Activated CD4-positive, alpha-beta memory T cell treated with anti-CD3 and anti-CD28 coated beads, Interleukin-2, amount 10 ng/mL, durations not matched to agents 7 days and 5 days (primary cell): ENCODE measurements around the gene MINAR2. TPM values are rescaled to one million over a fixed set of nuclear protein-coding genes. Genes with fewer than 3 reads are reported as not detected.

Experiments used
- CTCF ChIA-PET: fragments of 350-600 bp; sonication (Branson Sonifier 250); formaldehyde crosslinking; loops from one replicate; lab custom pipeline; 2021; ENCODE audit warnings: antibody characterized with exemption, inconsistent platforms; lab: Charles Lee
- POLR2A ChIA-PET: fragments of 350-600 bp; sonication (Branson Sonifier 250); formaldehyde crosslinking; loops from one replicate; lab custom pipeline; 2021; ENCODE audit warnings: antibody characterized with exemption; lab: Charles Lee
- DNase-seq: peaks from one replicate; pipeline ENCODE4 v3.0.0-alpha.2; 2020
- H3K27ac Mint-ChIP-seq: one replicate; pipeline ENCODE4 v1.8.0; 2021; ENCODE audit warnings: mild to moderate bottlenecking, mixed read lengths
- H3K27me3 Mint-ChIP-seq: one replicate; pipeline ENCODE4 v1.8.0; 2021; ENCODE audit warnings: mixed read lengths
- H3K36me3 Mint-ChIP-seq: one replicate; pipeline ENCODE4 v1.8.0; 2021; ENCODE audit warnings: low read depth, mixed read lengths
- H3K4me1 Mint-ChIP-seq: one replicate; pipeline ENCODE4 v1.8.0; 2021; ENCODE audit warnings: mixed read lengths
- H3K4me3 Mint-ChIP-seq: one replicate; pipeline ENCODE4 v1.8.0; 2021; ENCODE audit warnings: mild to moderate bottlenecking, mixed read lengths
- H3K9me3 Mint-ChIP-seq: one replicate; pipeline ENCODE4 v1.8.0; 2021; ENCODE audit warnings: mixed read lengths
- total RNA-seq, 2 experiments: library from RNA; stranded (reverse); gene quantifications; one replicate each; pipeline ENCODE4 v1.2.3, GENCODE V29; 2021

Gene MINAR2
- total RNA-seq, 2 experiments from 2014 or later, result not detected

DNA sequence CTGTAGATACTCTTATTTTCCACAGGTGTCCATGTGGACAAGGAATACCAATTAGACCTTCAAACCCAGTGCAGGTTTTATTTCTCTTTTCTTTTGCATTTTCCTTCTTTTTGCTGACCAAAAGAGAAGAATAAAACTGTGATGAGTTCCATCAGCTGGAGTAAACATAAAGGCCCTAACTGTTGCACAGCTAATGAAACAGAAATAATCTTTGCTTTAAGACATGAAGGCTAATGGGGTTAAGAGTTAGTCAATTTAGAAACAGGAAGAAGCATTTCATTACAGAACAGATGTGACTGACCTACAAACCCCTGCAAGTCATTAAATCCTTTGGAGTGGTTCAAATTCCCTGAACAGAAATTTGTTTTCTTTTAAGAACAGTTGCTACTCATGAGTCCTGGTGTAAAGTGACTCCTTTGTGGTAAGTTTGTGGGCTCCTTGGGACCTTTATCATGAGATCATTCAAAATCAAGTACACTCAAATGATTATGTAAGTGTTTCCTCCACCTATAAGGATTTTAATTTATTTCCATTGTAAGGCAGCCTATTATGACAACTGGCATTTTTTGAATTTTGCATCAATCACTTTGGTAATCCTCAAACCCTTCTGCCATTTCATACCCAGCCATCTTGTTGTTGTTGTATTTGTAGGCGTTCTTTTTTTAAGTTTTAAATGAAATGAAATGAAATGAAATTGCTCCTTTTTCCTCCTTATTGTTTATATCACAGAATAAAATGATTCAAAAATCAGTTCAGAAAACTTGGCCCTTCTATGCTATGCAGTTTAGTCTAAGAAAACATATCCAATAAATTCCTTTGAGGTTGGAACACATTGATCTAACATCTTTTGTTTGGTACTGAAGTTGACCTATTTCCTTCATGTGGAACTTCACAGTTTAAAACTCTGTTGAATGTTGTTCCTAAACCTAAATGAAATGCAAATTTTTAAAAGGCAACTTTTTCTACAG, 1.3 kb downstream of the MINAR2 start:
- no peaks in the 10 kb centered on the region for H3K4me1 Mint-ChIP-seq
- no peaks in the 10 kb centered on the region for H3K36me3 Mint-ChIP-seq
- ChIA-PET CTCF (no interaction called here), POLR2A (no interaction called here)
- H3K9me3 Mint-ChIP-seq, result no peaks in the 10 kb centered on the region
- peaks cover 2% of the 10 kb centered on the region for H3K27me3 Mint-ChIP-seq
- DNase-seq, result no peak
- H3K4me3 Mint-ChIP-seq, result no peak overlapping the region
- no peak overlapping the region for H3K27ac Mint-ChIP-seq

GRCh38 chr5:129760636-129761325, 12.9 kb downstream of the MINAR2 start:
- no peak overlapping the region for H3K4me3 Mint-ChIP-seq
- CTCF ChIA-PET, result no interaction called here
- DNase-seq, result no peak
- no peaks in the 10 kb centered on the region for H3K4me1 Mint-ChIP-seq
- peaks cover 8% of the 10 kb centered on the region for H3K27me3 Mint-ChIP-seq
- no peaks in the 10 kb centered on the region for H3K36me3 Mint-ChIP-seq
- H3K9me3 Mint-ChIP-seq, result no peaks in the 10 kb centered on the region
- H3K27ac Mint-ChIP-seq, result no peak overlapping the region
- POLR2A ChIA-PET, result no interaction called here

GRCh38 chr5:129763651-129764050, 15.8 kb downstream of the MINAR2 start:
- no peak for DNase-seq
- H3K36me3 Mint-ChIP-seq, result no peaks in the 10 kb centered on the region
- no peak overlapping the region for H3K4me3 Mint-ChIP-seq
- POLR2A ChIA-PET, result no interaction called here
- CTCF ChIA-PET, result interaction anchor here (0.9 kb wide), 1 partner anchor 8 kb away, joined by 4 read pairs; no protein-coding TSS in a partner anchor
- H3K9me3 Mint-ChIP-seq, result no peaks in the 10 kb centered on the region
- H3K27me3 Mint-ChIP-seq, result peaks cover 3% of the 10 kb centered on the region
- peaks cover 2% of the 10 kb centered on the region for H3K4me1 Mint-ChIP-seq
- H3K27ac Mint-ChIP-seq, result no peak overlapping the region

GRCh38 chr5:129766798-129767197, 18.9 kb downstream of the MINAR2 start:
- ChIA-PET CTCF (interaction anchor here (0.8 kb wide), 1 partner anchor 86 kb away, joined by 4 read pairs; no protein-coding TSS in a partner anchor), POLR2A (no interaction called here)
- no peak overlapping the region for H3K27ac Mint-ChIP-seq
- no peaks in the 10 kb centered on the region for H3K9me3 Mint-ChIP-seq
- no peaks in the 10 kb centered on the region for H3K27me3 Mint-ChIP-seq
- H3K4me3 Mint-ChIP-seq, result no peak overlapping the region
- peaks cover 2% of the 10 kb centered on the region for H3K4me1 Mint-ChIP-seq
- DNase-seq, result no peak
- no peaks in the 10 kb centered on the region for H3K36me3 Mint-ChIP-seq

GRCh38 chr5:129767927-129768380, 20.1 kb downstream of the MINAR2 start:
- ChIA-PET CTCF (interaction anchor here (0.8 to 1.1 kb wide), 3 partner anchors 10 to 673 kb away, joined by 3 to 5 read pairs (median 4); partner anchors contain the start of gene ISOC1), POLR2A (no interaction called here)
- Mint-ChIP-seq H3K4me1 (peaks cover 2% of the 10 kb centered on the region), H3K36me3 (no peaks in the 10 kb centered on the region), H3K27me3 (no peaks in the 10 kb centered on the region), H3K9me3 (no peaks in the 10 kb centered on the region), H3K27ac (no peak overlapping the region), H3K4me3 (no peak overlapping the region)
- peak; percentile 55 for DNase-seq

DNA sequence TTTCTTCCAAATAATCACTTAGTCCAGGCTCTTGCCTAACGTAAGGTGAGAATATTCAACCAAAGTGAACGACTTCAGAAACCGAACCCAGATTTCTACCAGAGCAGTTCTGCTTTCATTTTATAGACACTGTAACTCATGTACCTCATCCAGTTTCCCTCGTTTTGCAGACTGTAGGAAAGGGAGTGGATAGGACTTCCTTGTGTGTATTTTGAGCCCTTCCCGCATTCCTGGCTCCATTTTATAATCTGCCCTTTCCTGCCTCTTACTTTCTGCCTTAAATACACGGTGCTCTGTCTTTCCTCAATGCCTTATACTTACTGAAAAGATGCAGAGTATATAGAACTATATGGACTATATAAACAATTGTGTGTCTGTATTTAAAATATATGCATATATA, 20.8 kb downstream of the MINAR2 start:
- ChIA-PET CTCF (interaction anchor here (0.8 to 1.1 kb wide), 3 partner anchors 9 to 674 kb away, joined by 3 to 5 read pairs (median 4); partner anchors contain the start of gene ISOC1), POLR2A (no interaction called here)
- no peaks in the 10 kb centered on the region for H3K27me3 Mint-ChIP-seq
- no peaks in the 10 kb centered on the region for H3K9me3 Mint-ChIP-seq
- H3K4me3 Mint-ChIP-seq, result no peak overlapping the region
- no peak overlapping the region for H3K27ac Mint-ChIP-seq
- H3K36me3 Mint-ChIP-seq, result no peaks in the 10 kb centered on the region
- no peak for DNase-seq
- H3K4me1 Mint-ChIP-seq, result peaks cover 2% of the 10 kb centered on the region

- no peak overlapping the region for H3K4me3 Mint-ChIP-seq
- no peaks in the 10 kb centered on the region for H3K9me3 Mint-ChIP-seq
- no peaks in the 10 kb centered on the region for H3K36me3 Mint-ChIP-seq
- POLR2A ChIA-PET, result no interaction called here
- no peak overlapping the region for H3K27ac Mint-ChIP-seq
- peaks cover 2% of the 10 kb centered on the region for H3K4me1 Mint-ChIP-seq
- no peaks in the 10 kb centered on the region for H3K27me3 Mint-ChIP-seq
- no peak for DNase-seq
- CTCF ChIA-PET, result interaction anchor here (1.4 to 3.9 kb wide), 4 partner anchors 9 to 1101 kb away, joined by 3 to 60 read pairs (median 6); no protein-coding TSS in a partner anchor
Measured at GRCh38 chr5:129770024-129770820, 22.3 kb downstream of the MINAR2 start.

GRCh38 chr5:129771058-129771838, 23.4 kb downstream of the MINAR2 start:
- DNase-seq, result peak; percentile 52

GRCh38 chr5:129773376-129773775, 25.5 kb downstream of the MINAR2 start:
- Mint-ChIP-seq H3K9me3 (no peaks in the 10 kb centered on the region), H3K36me3 (no peaks in the 10 kb centered on the region), H3K4me1 (no peaks in the 10 kb centered on the region), H3K27ac (no peak overlapping the region), H3K27me3 (no peaks in the 10 kb centered on the region), H3K4me3 (no peak overlapping the region)
- ChIA-PET CTCF (interaction anchor here (3.9 kb wide), 1 partner anchor 80 kb away, joined by 60 read pairs; no protein-coding TSS in a partner anchor), POLR2A (no interaction called here)
- no peak for DNase-seq

More at GRCh38 chr5:129771058-129771838, 23.4 kb downstream of the MINAR2 start:
- Mint-ChIP-seq H3K4me3 (no peak overlapping the region), H3K27ac (no peak overlapping the region), H3K9me3 (no peaks in the 10 kb centered on the region), H3K36me3 (no peaks in the 10 kb centered on the region), H3K27me3 (no peaks in the 10 kb centered on the region), H3K4me1 (peaks cover 2% of the 10 kb centered on the region)
- ChIA-PET CTCF (interaction anchor here (0.5 to 3.9 kb wide), 16 partner anchors 8 to 1337 kb away, joined by 3 to 60 read pairs (median 3); no protein-coding TSS in a partner anchor), POLR2A (no interaction called here)

GRCh38 chr5:129781594-129781993, 33.7 kb downstream of the MINAR2 start:
- no peaks in the 10 kb centered on the region for H3K4me1 Mint-ChIP-seq
- no peak overlapping the region for H3K27ac Mint-ChIP-seq
- no peaks in the 10 kb centered on the region for H3K27me3 Mint-ChIP-seq
- DNase-seq, result no peak
- no peaks in the 10 kb centered on the region for H3K36me3 Mint-ChIP-seq
- CTCF ChIA-PET, result no interaction called here
- POLR2A ChIA-PET, result no interaction called here
- H3K9me3 Mint-ChIP-seq, result no peaks in the 10 kb centered on the region
- H3K4me3 Mint-ChIP-seq, result no peak overlapping the region

- H3K9me3 Mint-ChIP-seq, result peaks cover 6% of the 10 kb centered on the region
- no peak overlapping the region for H3K4me3 Mint-ChIP-seq
- no peaks in the 10 kb centered on the region for H3K36me3 Mint-ChIP-seq
- ChIA-PET CTCF (no interaction called here), POLR2A (no interaction called here)
- no peak overlapping the region for H3K27ac Mint-ChIP-seq
- no peaks in the 10 kb centered on the region for H3K27me3 Mint-ChIP-seq
- DNase-seq, result no peak
- no peaks in the 10 kb centered on the region for H3K4me1 Mint-ChIP-seq
Measured at GRCh38 chr5:129803403-129803802, 55.5 kb downstream of the MINAR2 start.

GRCh38 chr5:129804705-129805104, 56.8 kb downstream of the MINAR2 start:
- DNase-seq, result no peak
- H3K4me3 Mint-ChIP-seq, result no peak overlapping the region
- POLR2A ChIA-PET, result no interaction called here
- no peak overlapping the region for H3K27ac Mint-ChIP-seq
- H3K9me3 Mint-ChIP-seq, result peaks cover 3% of the 10 kb centered on the region
- H3K4me1 Mint-ChIP-seq, result no peaks in the 10 kb centered on the region
- H3K27me3 Mint-ChIP-seq, result no peaks in the 10 kb centered on the region
- CTCF ChIA-PET, result no interaction called here
- H3K36me3 Mint-ChIP-seq, result no peaks in the 10 kb centered on the region
